ENCODE data around the gene PCDHA1.

The PCDHA1 gene

DNA sequence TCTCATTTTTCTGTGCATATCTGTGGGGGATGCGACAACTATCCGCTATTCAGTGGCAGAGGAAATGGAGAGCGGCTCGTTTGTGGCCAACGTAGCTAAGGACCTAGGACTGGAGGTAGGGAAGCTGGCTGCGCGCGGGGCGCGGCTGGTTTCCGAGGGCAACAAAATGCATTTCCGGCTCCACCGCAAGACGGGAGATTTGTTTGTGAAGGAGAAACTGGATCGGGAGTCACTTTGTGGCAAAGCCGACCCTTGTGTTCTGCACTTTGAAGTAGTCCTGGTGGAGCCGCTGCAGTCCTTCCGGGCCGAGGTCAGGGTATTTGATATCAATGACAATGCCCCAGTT, 265.6 kb downstream of the PCDHA1 start:
- no peak for DNase-seq
